GM13977 (cell line): Measurements from ENCODE around the gene CSNK1A1L.

Experiments used
- DNase-seq: peaks from one replicate; pipeline ENCODE4 v3.0.0; 2012; ENCODE audit warnings: low spot score
- in situ Hi-C: fragments of 300-500 bp; cut with MboI; formaldehyde crosslinking; loops from one replicate; pipeline ENCODE4 v1.12.0; 2022; ENCODE audit warnings: low sequenced_read_pairs, low pct_unique_long_range_greater_than_20kb, mixed read lengths, inconsistent platforms; ENCODE audit not compliant: unreplicated experiment
- TF ChIP-seq, protein P1 (sequence below): IDR thresholded peaks from 2 replicates; pipeline ENCODE4 v1.5.1; 2012; ENCODE audit warnings: mild to moderate bottlenecking, control low read depth; ENCODE audit not compliant: insufficient read depth; ENCODE audit errors: extremely low read depth, missing control alignments

Gene CSNK1A1L

DNA sequence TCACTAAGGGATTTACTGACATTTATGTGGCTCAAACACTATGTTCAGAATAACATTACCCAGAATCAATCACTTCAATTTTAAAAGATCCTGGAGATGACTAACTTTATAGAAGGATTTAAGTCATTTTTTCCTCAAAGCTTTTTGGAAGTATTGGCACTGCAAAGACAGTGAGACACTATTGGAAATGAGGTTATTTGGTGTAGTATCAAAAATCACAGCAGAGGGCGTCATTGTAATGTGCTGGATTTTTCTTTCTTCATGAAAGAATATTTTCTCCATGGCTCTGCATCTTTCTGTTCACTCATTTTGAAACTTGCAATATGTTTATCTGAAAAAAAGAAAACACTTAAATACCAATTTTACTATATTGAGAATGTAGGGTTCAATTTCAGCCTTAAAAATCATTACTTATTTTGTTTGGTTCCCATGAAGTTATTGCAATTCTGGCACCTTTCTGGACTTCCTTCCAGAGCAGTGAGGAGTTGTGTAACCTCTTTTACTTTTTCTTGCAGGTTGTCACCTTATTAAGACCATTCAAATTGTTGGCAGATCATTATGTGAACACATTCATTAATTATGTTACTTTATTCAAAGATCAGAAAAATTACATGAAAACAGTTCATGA, 3.7 kb upstream of the CSNK1A1L start:
- in situ Hi-C loops: no loop called here
- peak; percentile 20 for DNase-seq
- TF ChIP-seq, protein P1, sequence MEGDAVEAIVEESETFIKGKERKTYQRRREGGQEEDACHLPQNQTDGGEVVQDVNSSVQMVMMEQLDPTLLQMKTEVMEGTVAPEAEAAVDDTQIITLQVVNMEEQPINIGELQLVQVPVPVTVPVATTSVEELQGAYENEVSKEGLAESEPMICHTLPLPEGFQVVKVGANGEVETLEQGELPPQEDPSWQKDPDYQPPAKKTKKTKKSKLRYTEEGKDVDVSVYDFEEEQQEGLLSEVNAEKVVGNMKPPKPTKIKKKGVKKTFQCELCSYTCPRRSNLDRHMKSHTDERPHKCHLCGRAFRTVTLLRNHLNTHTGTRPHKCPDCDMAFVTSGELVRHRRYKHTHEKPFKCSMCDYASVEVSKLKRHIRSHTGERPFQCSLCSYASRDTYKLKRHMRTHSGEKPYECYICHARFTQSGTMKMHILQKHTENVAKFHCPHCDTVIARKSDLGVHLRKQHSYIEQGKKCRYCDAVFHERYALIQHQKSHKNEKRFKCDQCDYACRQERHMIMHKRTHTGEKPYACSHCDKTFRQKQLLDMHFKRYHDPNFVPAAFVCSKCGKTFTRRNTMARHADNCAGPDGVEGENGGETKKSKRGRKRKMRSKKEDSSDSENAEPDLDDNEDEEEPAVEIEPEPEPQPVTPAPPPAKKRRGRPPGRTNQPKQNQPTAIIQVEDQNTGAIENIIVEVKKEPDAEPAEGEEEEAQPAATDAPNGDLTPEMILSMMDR: peak; percentile 43

DNA sequence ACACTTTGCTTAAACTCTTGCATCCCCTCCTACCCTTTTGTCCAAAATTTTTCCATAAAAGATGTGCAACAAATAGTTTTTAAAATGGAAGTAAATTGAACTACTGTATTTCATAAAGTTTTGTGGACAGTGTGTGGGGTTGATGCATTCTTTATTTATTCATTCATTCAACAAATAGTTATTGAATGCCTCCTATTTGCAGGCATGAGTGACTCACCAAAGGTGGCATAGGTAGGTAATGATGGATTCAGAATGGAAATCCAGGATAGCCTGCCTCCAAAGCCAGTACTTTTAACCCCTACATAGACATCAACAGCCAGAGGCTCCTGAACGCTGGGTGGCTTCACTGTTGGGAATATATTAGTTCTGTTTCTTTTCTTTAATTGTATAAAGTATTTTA, 2.4 kb upstream of the CSNK1A1L start:
- TF ChIP-seq, protein P1: no peak
- no peak for DNase-seq
- in situ Hi-C loops: no loop called here

DNA sequence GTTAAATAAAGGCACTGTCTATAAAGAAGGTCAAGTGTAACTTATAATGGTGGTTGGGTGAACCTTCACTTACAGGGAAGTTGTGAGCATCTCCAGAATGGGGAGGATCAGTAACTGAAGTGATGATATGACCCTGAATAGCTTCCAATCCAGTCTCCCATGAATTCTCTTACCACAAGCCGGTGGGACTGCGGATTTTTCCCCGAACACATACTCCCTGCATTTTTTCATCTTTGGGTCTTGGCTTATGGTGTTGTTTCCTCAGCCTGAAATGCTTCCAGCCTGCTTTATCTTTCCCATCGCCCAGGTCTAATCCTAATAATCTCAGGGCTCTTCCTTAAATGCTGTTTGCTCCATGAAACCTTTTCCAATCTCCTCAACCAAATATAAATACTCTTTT, 2.0 kb upstream of the CSNK1A1L start:
- TF ChIP-seq, protein P1: no peak
- in situ Hi-C loops: no loop called here
- DNase-seq: no peak

DNA sequence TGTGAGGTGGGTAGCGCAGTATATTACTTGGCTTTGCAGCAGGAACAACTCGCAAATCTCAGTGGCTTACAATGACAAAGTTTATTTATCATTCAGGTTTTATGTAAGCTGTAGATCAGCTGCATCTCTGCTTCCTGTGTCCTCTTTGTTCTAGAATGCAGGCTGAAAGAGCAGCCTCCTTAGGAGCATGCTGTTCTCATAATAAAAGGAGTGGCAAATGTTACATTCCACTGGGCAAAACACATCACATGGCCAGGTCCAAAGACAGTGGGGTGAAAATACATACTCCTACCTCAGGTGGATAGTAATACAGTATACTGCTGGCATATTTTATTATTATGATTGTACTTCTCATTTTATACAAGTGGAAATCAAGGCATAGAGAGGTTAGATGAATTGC, 1.2 kb upstream of the CSNK1A1L start:
- no peak for DNase-seq
- in situ Hi-C loops: no loop called here
- TF ChIP-seq, protein P1: no peak

DNA sequence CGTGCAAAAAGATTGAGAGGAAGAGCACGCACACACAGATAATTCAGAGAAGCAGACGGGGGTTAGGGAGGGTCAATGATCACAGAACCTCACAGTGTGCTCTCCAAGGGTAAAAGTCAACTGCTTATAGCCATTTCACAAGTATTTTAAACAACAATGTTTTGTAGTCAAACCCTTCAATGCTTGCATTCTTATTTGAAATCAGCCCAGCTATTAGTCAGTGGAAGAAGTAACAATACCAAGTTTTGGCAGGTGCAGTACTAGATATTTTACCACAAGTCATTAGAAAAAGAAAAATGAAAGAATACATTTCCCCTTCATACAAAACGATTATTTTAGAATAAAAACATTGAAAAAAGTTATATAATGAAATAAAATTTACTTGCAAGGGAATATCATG, 2.6 kb downstream of the CSNK1A1L start:
- TF ChIP-seq, protein P1: no peak
- DNase-seq: no peak
- in situ Hi-C loops: no loop called here

DNA sequence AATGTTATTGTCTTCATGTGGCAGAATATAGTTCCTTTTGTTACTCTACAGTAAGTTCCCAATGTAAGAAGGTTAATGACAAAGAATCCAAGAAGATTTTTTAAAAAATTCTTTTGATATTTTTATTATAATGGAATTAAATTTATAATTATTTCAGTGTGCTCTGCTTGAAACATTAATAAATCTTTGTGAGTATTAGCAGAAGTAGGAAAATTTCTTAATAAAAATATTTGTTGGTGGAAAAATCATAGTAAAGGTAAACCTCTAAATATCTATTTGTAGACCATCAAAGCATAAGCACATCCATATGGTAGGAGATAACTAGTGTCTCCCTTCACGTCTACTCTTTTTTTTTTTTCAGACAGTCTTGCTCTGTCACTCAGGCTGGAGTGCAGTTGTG, 4.3 kb downstream of the CSNK1A1L start:
- in situ Hi-C loops: no loop called here
- DNase-seq: no peak
- TF ChIP-seq, protein P1: no peak
